A549 (cell line): ENCODE data around the gene GSAP. TPM values are rescaled to one million over a fixed set of nuclear protein-coding genes. Genes with fewer than 3 reads are reported as not detected.

Source experiments
- ATAC-seq, 2 experiments: fragments of 200-7000 bp in 1 of 2; fragments of >200 bp in 1 of 2; cut with Nextera tagmentation in 1 of 2; cut with Tn5 transposase in 1 of 2; 3 replicates each; pipeline versions ENCODE4 v1.8.0 to v1.9.1; 2018 to 2020; ENCODE audit warnings: mild to moderate bottlenecking in 1 of 2, moderate library complexity in 1 of 2
- CTCF ChIA-PET: fragments of 300-600 bp; sonication (Branson Sonifier 250); formaldehyde crosslinking; extraction: SDS; loops from one replicate; lab custom pipeline; 2021; ENCODE audit warnings: antibody characterized with exemption, inconsistent platforms; lab: Yijun Ruan, JAX
- POLR2A ChIA-PET: fragments of 350-600 bp; formaldehyde crosslinking; extraction: SDS; loops from one replicate; lab custom pipeline; 2021; ENCODE audit warnings: antibody characterized with exemption, inconsistent platforms; lab: Yijun Ruan, JAX
- DNase-seq, 2 experiments: peaks; one replicate each; pipeline versions ENCODE4 v3.0.0 to v3.0.0-alpha.2; 2011 to 2016; ENCODE audit warnings: low read depth in 1 of 2, low spot score in 1 of 2
- FAIRE-seq: peaks from 2 replicates; lab custom pipeline; 2011; peaks lifted over from hg19 to GRCh38; lab: Jason Lieb, UNC
- H3K27ac ChIP-seq, 2 experiments: fragments of >200 bp; sonication (Bioruptor Twin); formaldehyde crosslinking; 3 replicates each; pipeline ENCODE4 v1.5.1; 2016 to 2017
- H3K4me1 ChIP-seq: fragments of >200 bp; sonication (Bioruptor Twin); formaldehyde crosslinking; 3 replicates; pipeline ENCODE4 v1.6.1; 2016
- H3K4me2 ChIP-seq: fragments of >200 bp; sonication (Bioruptor Twin); formaldehyde crosslinking; 3 replicates; pipeline ENCODE4 v1.6.1; 2016
- H3K4me3 ChIP-seq: fragments of >200 bp; sonication (Bioruptor Twin); formaldehyde crosslinking; 3 replicates; pipeline ENCODE4 v1.5.1; 2016
- H3K9me3 ChIP-seq: fragments of >200 bp; sonication (Bioruptor Twin); formaldehyde crosslinking; 3 replicates; pipeline ENCODE4 v1.6.1; 2016
- BHLHE40 ChIP-seq: IDR thresholded peaks from 2 replicates; pipeline ENCODE4 v1.6.1; 2012; ENCODE audit warnings: low read depth, low read length, inconsistent platforms
- CEBPB ChIP-seq, 2 experiments: fragments of >200 bp in 1 of 2; sonication (Bioruptor Twin) in 1 of 2; formaldehyde crosslinking in 1 of 2; IDR thresholded peaks; 2 replicates each; pipeline ENCODE4 v1.6.1; 2012 to 2016
- CHD4 ChIP-seq: fragments of 200-600 bp; sonication (generic); IDR thresholded peaks from 2 replicates; pipeline ENCODE4 v1.6.1; 2016; ENCODE audit warnings: antibody characterized with exemption, mild to moderate bottlenecking, borderline replicate concordance
- EHMT2 ChIP-seq: fragments of 200-600 bp; sonication (generic); IDR thresholded peaks from 2 replicates; pipeline ENCODE4 v1.6.1; 2016; ENCODE audit warnings: antibody characterized with exemption, low read depth, mild to moderate bottlenecking, moderate library complexity
- FOSB ChIP-seq: fragments of 250-450 bp; sonication (Bioruptor Pico); IDR thresholded peaks from 2 replicates; pipeline ENCODE4 v1.5.0; 2020; ENCODE audit warnings: mild to moderate bottlenecking, moderate library complexity
- HES2 ChIP-seq: fragments of >200 bp; sonication (Bioruptor Twin); formaldehyde crosslinking; IDR thresholded peaks from 2 replicates; pipeline ENCODE4 v1.6.1; 2016
- HEYL ChIP-seq: fragments of 250-450 bp; sonication (Bioruptor Pico); IDR thresholded peaks from 2 replicates; pipeline ENCODE4 v1.8.0; 2021; ENCODE audit warnings: mild to moderate bottlenecking, moderate library complexity
- HMGXB4 ChIP-seq: fragments of 250-450 bp; sonication (Bioruptor Pico); IDR thresholded peaks from 2 replicates; pipeline ENCODE4 v1.5.0; 2021; ENCODE audit warnings: mild to moderate bottlenecking, moderate library complexity, borderline replicate concordance
- HOXB5 ChIP-seq: fragments of 250-450 bp; sonication (Bioruptor Pico); IDR thresholded peaks from 2 replicates; pipeline ENCODE4 v1.5.0; 2020; ENCODE audit warnings: mild to moderate bottlenecking, moderate library complexity
- JUN ChIP-seq, 2 experiments: fragments of >200 bp; sonication (Bioruptor Twin); formaldehyde crosslinking; IDR thresholded peaks; 2 replicates in 1 of 2; 3 replicates in 1 of 2; pipeline ENCODE4 v1.6.1; 2016 to 2017
- NFE2L2 ChIP-seq: fragments of 150-350 bp; conservative IDR thresholded peaks from 2 replicates; pipeline ENCODE4 v1.6.1; 2014; ENCODE audit warnings: low read length
- PBX3 ChIP-seq: IDR thresholded peaks from 2 replicates; pipeline ENCODE4 v1.6.1; 2012
- PHF8 ChIP-seq: fragments of 200-600 bp; sonication (generic); IDR thresholded peaks from 2 replicates; pipeline ENCODE4 v1.6.1; 2016; ENCODE audit warnings: low read depth, mild to moderate bottlenecking, antibody characterized with exemption, moderate library complexity, borderline replicate concordance
- POLR2A ChIP-seq: IDR thresholded peaks from 2 replicates; pipeline ENCODE4 v1.6.1; 2012; ENCODE audit warnings: mild to moderate bottlenecking, low read length
- POLR2AphosphoS2 ChIP-seq: conservative IDR thresholded peaks from 2 replicates; pipeline ENCODE4 v1.6.1; 2012; ENCODE audit warnings: low read length, improper control_type of control experiment, inconsistent platforms
- RAD21 ChIP-seq, 2 experiments: fragments of >200 bp in 1 of 2; sonication (Bioruptor Twin) in 1 of 2; formaldehyde crosslinking in 1 of 2; IDR thresholded peaks in 1 of 2; conservative IDR thresholded peaks in 1 of 2; 2 replicates in 1 of 2; 3 replicates in 1 of 2; pipeline ENCODE4 v1.6.1; 2012 to 2018; ENCODE audit warnings: inconsistent platforms in 1 of 2
- RCOR1 ChIP-seq: fragments of 150-350 bp; IDR thresholded peaks from 2 replicates; pipeline ENCODE4 v1.6.1; 2014; ENCODE audit warnings: antibody characterized with exemption, low read length, low read depth
- RNF2 ChIP-seq: fragments of 200-600 bp; sonication (generic); IDR thresholded peaks from 2 replicates; pipeline ENCODE4 v1.6.1; 2016; ENCODE audit warnings: low read depth, mild to moderate bottlenecking, antibody characterized with exemption, moderate library complexity, borderline replicate concordance
- ZC3H11A ChIP-seq: fragments of 450-650 bp; IDR thresholded peaks from 2 replicates; pipeline ENCODE4 v1.6.1; 2014; ENCODE audit warnings: antibody characterized with exemption, mild to moderate bottlenecking
- ZFP36 ChIP-seq: fragments of 450-650 bp; IDR thresholded peaks from 2 replicates; pipeline ENCODE4 v1.6.1; 2014; ENCODE audit warnings: borderline replicate concordance; ENCODE audit not compliant: partially characterized antibody
- ZNF302 ChIP-seq: fragments of 250-450 bp; sonication (Bioruptor Pico); IDR thresholded peaks from 2 replicates; pipeline ENCODE4 v1.9.0; 2021; ENCODE audit warnings: inconsistent platforms, mild to moderate bottlenecking, moderate library complexity
- WGBS: methylation state at CpG from one replicate; pipeline ENCODE4 v1.1.6; 2017; ENCODE audit errors: missing lambda C conversion rate; 5-methylcytosine and 5-hydroxymethylcytosine counted together
- polyA plus RNA-seq, 4 experiments: library from polyadenylated mRNA; depleted of rRNA in 3 of 4; stranded (reverse); fragments of >200 nt; fragmentation: RNase III in 1 of 4; extraction: RNeasy Plus Mini Kit Qiagen cat#74134 plus additional on column Dnase treatment in 1 of 4; gene quantifications; 2 replicates in 3 of 4; 3 replicates in 1 of 4; pipeline ENCODE4 v1.2.3, GENCODE V29; 2011 to 2017
- TF ChIP-seq, protein P1 (sequence below): fragments of 150-350 bp; IDR thresholded peaks from 2 replicates; pipeline ENCODE4 v1.6.1; 2014; ENCODE audit warnings: low read depth, mild to moderate bottlenecking, low read length
- TF ChIP-seq, protein P2 (sequence below): fragments of >200 bp; sonication (Bioruptor Twin); formaldehyde crosslinking; IDR thresholded peaks from 3 replicates; pipeline ENCODE4 v1.5.1; 2016
- TF ChIP-seq, protein P3 (sequence below): fragments of >200 bp; sonication (Bioruptor Twin); formaldehyde crosslinking; IDR thresholded peaks from 3 replicates; pipeline ENCODE4 v1.6.1; 2016

GSAP gene
- polyA plus RNA-seq, 2 of the 4 experiments (the other 2 are of a cell fraction) = 4.1 to 18.6 TPM

GRCh38 chr7:77313085-77313484 lies 103.1 kb downstream of the GSAP start:
- no peak for ATAC-seq
- FAIRE-seq = no peak
- Histone ChIP-seq H3K4me3 (no peak overlapping the region), H3K4me2 (no peak overlapping the region), H3K27ac (no peak overlapping the region), H3K4me1 (no peaks in the 10 kb centered on the region), H3K9me3 (no peaks in the 10 kb centered on the region)
- WGBS = 63% methylated on average over 2 of the region's 2 CpGs
- POLR2A ChIA-PET = no interaction called here
- CTCF ChIA-PET = interaction anchor here (0.9 kb wide), 1 partner anchor 54 kb away, joined by 3 read pairs; no protein-coding TSS in a partner anchor
- no peak for DNase-seq
- TF ChIP-seq NFE2L2 (no peak), HES2 (no peak)
- TF ChIP-seq, protein P1, sequence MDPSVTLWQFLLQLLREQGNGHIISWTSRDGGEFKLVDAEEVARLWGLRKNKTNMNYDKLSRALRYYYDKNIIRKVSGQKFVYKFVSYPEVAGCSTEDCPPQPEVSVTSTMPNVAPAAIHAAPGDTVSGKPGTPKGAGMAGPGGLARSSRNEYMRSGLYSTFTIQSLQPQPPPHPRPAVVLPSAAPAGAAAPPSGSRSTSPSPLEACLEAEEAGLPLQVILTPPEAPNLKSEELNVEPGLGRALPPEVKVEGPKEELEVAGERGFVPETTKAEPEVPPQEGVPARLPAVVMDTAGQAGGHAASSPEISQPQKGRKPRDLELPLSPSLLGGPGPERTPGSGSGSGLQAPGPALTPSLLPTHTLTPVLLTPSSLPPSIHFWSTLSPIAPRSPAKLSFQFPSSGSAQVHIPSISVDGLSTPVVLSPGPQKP = no peak

- ChIA-PET POLR2A (no interaction called here), CTCF (no interaction called here)
- H3K4me1 ChIP-seq = peaks cover 5% of the 10 kb centered on the region; the same call in 2 of the 3 replicates
- no peak overlapping the region for H3K4me3 ChIP-seq
- H3K9me3 ChIP-seq = no peaks in the 10 kb centered on the region
- no peak for FAIRE-seq
- H3K4me2 ChIP-seq = no peak overlapping the region
- no peak overlapping the region for H3K27ac ChIP-seq
- no peak for DNase-seq
- WGBS = 91% methylated on average over 5 of the region's 5 CpGs
- no peak for ATAC-seq
- TF ChIP-seq NFE2L2 (no peak), PBX3 (no peak), CEBPB (IDR thresholded peaks at IDR 0.05) (no peak), RAD21 (conservative IDR thresholded peaks at IDR 0.05 in 1 of 2, IDR thresholded peaks at IDR 0.05 in 1 of 2) (no peak), ZNF302 (CRISPR knock-in tag) (no peak), FOSB (no peak), PHF8 (no peak), HOXB5 (CRISPR knock-in tag) (no peak)
Observed at GRCh38 chr7:77310982-77311381, 105.2 kb downstream of the GSAP start.

GRCh38 chr7:77309714-77310220 lies 106.4 kb downstream of the GSAP start:
- 78% methylated on average over 1 of the region's 1 CpG for WGBS
- TF ChIP-seq POLR2A (no peak), HEYL (CRISPR knock-in tag) (no peak), BHLHE40 (no peak), POLR2AphosphoS2 (no peak), HOXB5 (CRISPR knock-in tag) (no peak), JUN (IDR thresholded peaks at IDR 0.05) (no peak), CHD4 (no peak), EHMT2 (no peak), RNF2 (no peak), RCOR1 (no peak), CEBPB (IDR thresholded peaks at IDR 0.05) (no peak), ZC3H11A (no peak), ZFP36 (no peak), HMGXB4 (CRISPR knock-in tag) (no peak)
- TF ChIP-seq, protein P2, sequence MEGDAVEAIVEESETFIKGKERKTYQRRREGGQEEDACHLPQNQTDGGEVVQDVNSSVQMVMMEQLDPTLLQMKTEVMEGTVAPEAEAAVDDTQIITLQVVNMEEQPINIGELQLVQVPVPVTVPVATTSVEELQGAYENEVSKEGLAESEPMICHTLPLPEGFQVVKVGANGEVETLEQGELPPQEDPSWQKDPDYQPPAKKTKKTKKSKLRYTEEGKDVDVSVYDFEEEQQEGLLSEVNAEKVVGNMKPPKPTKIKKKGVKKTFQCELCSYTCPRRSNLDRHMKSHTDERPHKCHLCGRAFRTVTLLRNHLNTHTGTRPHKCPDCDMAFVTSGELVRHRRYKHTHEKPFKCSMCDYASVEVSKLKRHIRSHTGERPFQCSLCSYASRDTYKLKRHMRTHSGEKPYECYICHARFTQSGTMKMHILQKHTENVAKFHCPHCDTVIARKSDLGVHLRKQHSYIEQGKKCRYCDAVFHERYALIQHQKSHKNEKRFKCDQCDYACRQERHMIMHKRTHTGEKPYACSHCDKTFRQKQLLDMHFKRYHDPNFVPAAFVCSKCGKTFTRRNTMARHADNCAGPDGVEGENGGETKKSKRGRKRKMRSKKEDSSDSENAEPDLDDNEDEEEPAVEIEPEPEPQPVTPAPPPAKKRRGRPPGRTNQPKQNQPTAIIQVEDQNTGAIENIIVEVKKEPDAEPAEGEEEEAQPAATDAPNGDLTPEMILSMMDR = no peak
- TF ChIP-seq, protein P3, sequence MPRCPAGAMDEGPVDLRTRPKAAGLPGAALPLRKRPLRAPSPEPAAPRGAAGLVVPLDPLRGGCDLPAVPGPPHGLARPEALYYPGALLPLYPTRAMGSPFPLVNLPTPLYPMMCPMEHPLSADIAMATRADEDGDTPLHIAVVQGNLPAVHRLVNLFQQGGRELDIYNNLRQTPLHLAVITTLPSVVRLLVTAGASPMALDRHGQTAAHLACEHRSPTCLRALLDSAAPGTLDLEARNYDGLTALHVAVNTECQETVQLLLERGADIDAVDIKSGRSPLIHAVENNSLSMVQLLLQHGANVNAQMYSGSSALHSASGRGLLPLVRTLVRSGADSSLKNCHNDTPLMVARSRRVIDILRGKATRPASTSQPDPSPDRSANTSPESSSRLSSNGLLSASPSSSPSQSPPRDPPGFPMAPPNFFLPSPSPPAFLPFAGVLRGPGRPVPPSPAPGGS = no peak
- Histone ChIP-seq H3K4me2 (no peak overlapping the region), H3K27ac (no peak overlapping the region), H3K4me3 (no peak overlapping the region), H3K4me1 (peaks cover 5% of the 10 kb centered on the region; the same call in 2 of the 3 replicates), H3K9me3 (no peaks in the 10 kb centered on the region)
- no peak for DNase-seq
- CTCF ChIA-PET = no interaction called here
- POLR2A ChIA-PET = no interaction called here
- FAIRE-seq = no peak
- no peak for ATAC-seq
